ENCODE results near the gene ZNRF3. TPM values are rescaled to one million over a fixed set of nuclear protein-coding genes. Genes with fewer than 3 reads are reported as not detected.

The ZNRF3 gene
- total and polyA plus RNA-seq, 4 donors = 8.9 to 13.0 (median 11.3) TPM

- Histone ChIP-seq H3K4me1 (ENCODE audit: control insufficient read depth, insufficient read depth, low read length) (no peaks in the 10 kb centered on the region), H3K27ac (ENCODE audit: low read depth, low read length) (no peak overlapping the region), H3K27me3 (ENCODE audit: control insufficient read depth, insufficient read depth, low read length) (no peaks in the 10 kb centered on the region), H3K9me3 (ENCODE audit: control insufficient read depth, insufficient read depth, low read length) (no peaks in the 10 kb centered on the region), H3K4me3 (ENCODE audit: low read depth, low read length) (no peak overlapping the region), H3K36me3 (ENCODE audit: control insufficient read depth, insufficient read depth, low read length) (peaks cover 71% of the 10 kb centered on the region)
- no peak for DNase-seq (ENCODE audit: low read depth in 4 of 6, low spot score in 6 of 6)
- 92% methylated on average over 25 of the region's 31 CpGs for whole genome bisulfite sequencing (ENCODE audit: insufficient coverage)
These were observed 165.7 kb downstream of the ZNRF3 start for GRCh38 chr22:29048822-29049654.

GRCh38 chr22:29049655-29050263 lies 166.4 kb downstream of the ZNRF3 start:
- Histone ChIP-seq H3K9me3 (ENCODE audit: control insufficient read depth, insufficient read depth, low read length) (no peaks in the 10 kb centered on the region), H3K36me3 (ENCODE audit: control insufficient read depth, insufficient read depth, low read length) (peaks cover 68% of the 10 kb centered on the region), H3K27ac (ENCODE audit: low read depth, low read length) (no peak overlapping the region), H3K4me3 (ENCODE audit: low read depth, low read length) (no peak overlapping the region), H3K4me1 (ENCODE audit: control insufficient read depth, insufficient read depth, low read length) (no peaks in the 10 kb centered on the region), H3K27me3 (ENCODE audit: control insufficient read depth, insufficient read depth, low read length) (no peaks in the 10 kb centered on the region)
- no peak for DNase-seq (ENCODE audit: low read depth in 4 of 6, low spot score in 6 of 6)
- 90% methylated on average over 38 of the region's 38 CpGs for WGBS (ENCODE audit: insufficient coverage)

GRCh38 chr22:29050457-29050856 lies 167.1 kb downstream of the ZNRF3 start:
- no peak overlapping the region for H3K27ac ChIP-seq (ENCODE audit: low read depth, low read length)
- H3K27me3 ChIP-seq (ENCODE audit: control insufficient read depth, insufficient read depth, low read length) = no peaks in the 10 kb centered on the region
- H3K4me3 ChIP-seq (ENCODE audit: low read depth, low read length) = no peak overlapping the region
- 93% methylated on average over 24 of the region's 24 CpGs for WGBS (ENCODE audit: insufficient coverage)
- no peaks in the 10 kb centered on the region for H3K9me3 ChIP-seq (ENCODE audit: control insufficient read depth, insufficient read depth, low read length)
- DNase-seq (ENCODE audit: low read depth in 4 of 6, low spot score in 6 of 6) = no peak
- peaks cover 62% of the 10 kb centered on the region for H3K36me3 ChIP-seq (ENCODE audit: control insufficient read depth, insufficient read depth, low read length)
- H3K4me1 ChIP-seq (ENCODE audit: control insufficient read depth, insufficient read depth, low read length) = no peaks in the 10 kb centered on the region

- Histone ChIP-seq H3K27me3 (ENCODE audit: control insufficient read depth, insufficient read depth, low read length) (no peaks in the 10 kb centered on the region), H3K4me1 (ENCODE audit: control insufficient read depth, insufficient read depth, low read length) (peaks cover 4% of the 10 kb centered on the region), H3K4me3 (ENCODE audit: low read depth, low read length) (no peak overlapping the region), H3K36me3 (ENCODE audit: control insufficient read depth, insufficient read depth, low read length) (peaks cover 46% of the 10 kb centered on the region), H3K27ac (ENCODE audit: low read depth, low read length) (no peak overlapping the region), H3K9me3 (ENCODE audit: control insufficient read depth, insufficient read depth, low read length) (no peaks in the 10 kb centered on the region)
- DNase-seq (ENCODE audit: low read depth in 4 of 6, low spot score in 6 of 6) = no peak
- WGBS (ENCODE audit: insufficient coverage) = 86% methylated on average over 6 of the region's 8 CpGs
These were observed 169.8 kb downstream of the ZNRF3 start for GRCh38 chr22:29053048-29053702.

- Histone ChIP-seq H3K27ac (ENCODE audit: low read depth, low read length) (no peak overlapping the region), H3K27me3 (ENCODE audit: control insufficient read depth, insufficient read depth, low read length) (no peaks in the 10 kb centered on the region), H3K36me3 (ENCODE audit: control insufficient read depth, insufficient read depth, low read length) (peaks cover 35% of the 10 kb centered on the region), H3K4me3 (ENCODE audit: low read depth, low read length) (no peak overlapping the region), H3K9me3 (ENCODE audit: control insufficient read depth, insufficient read depth, low read length) (no peaks in the 10 kb centered on the region), H3K4me1 (ENCODE audit: control insufficient read depth, insufficient read depth, low read length) (peaks cover 4% of the 10 kb centered on the region)
- WGBS (ENCODE audit: insufficient coverage) = 74% methylated on average over 10 of the region's 10 CpGs
- DNase-seq (ENCODE audit: low read depth in 4 of 6, low spot score in 6 of 6) = no peak
These were observed 170.9 kb downstream of the ZNRF3 start for GRCh38 chr22:29054251-29054767.

- no peaks in the 10 kb centered on the region for H3K9me3 ChIP-seq (ENCODE audit: control insufficient read depth, insufficient read depth, low read length)
- H3K27ac ChIP-seq (ENCODE audit: low read depth, low read length) = no peak overlapping the region
- peaks cover 4% of the 10 kb centered on the region for H3K4me1 ChIP-seq (ENCODE audit: control insufficient read depth, insufficient read depth, low read length)
- DNase-seq (ENCODE audit: low read depth in 4 of 6, low spot score in 6 of 6) = no peak
- H3K27me3 ChIP-seq (ENCODE audit: control insufficient read depth, insufficient read depth, low read length) = no peaks in the 10 kb centered on the region
- 66% methylated on average over 11 of the region's 14 CpGs for WGBS (ENCODE audit: insufficient coverage)
- no peak overlapping the region for H3K4me3 ChIP-seq (ENCODE audit: low read depth, low read length)
- peaks cover 25% of the 10 kb centered on the region for H3K36me3 ChIP-seq (ENCODE audit: control insufficient read depth, insufficient read depth, low read length)
These were observed 171.9 kb downstream of the ZNRF3 start for GRCh38 chr22:29055192-29055830.

GRCh38 chr22:29056472-29056871 lies 173.1 kb downstream of the ZNRF3 start:
- WGBS (ENCODE audit: insufficient coverage) = no CpG with 5 or more reads among the region's 3 CpGs

GRCh38 chr22:29060251-29060869 lies 177.0 kb downstream of the ZNRF3 start:
- Histone ChIP-seq H3K4me1 (ENCODE audit: control insufficient read depth, insufficient read depth, low read length) (peaks cover 4% of the 10 kb centered on the region), H3K9me3 (ENCODE audit: control insufficient read depth, insufficient read depth, low read length) (no peaks in the 10 kb centered on the region), H3K27ac (ENCODE audit: low read depth, low read length) (no peak overlapping the region), H3K36me3 (ENCODE audit: control insufficient read depth, insufficient read depth, low read length) (no peaks in the 10 kb centered on the region), H3K4me3 (ENCODE audit: low read depth, low read length) (no peak overlapping the region), H3K27me3 (ENCODE audit: control insufficient read depth, insufficient read depth, low read length) (no peaks in the 10 kb centered on the region)
- DNase-seq (ENCODE audit: low read depth in 4 of 6, low spot score in 6 of 6) = no peak
- WGBS (ENCODE audit: insufficient coverage) = 82% methylated on average over 11 of the region's 12 CpGs

More at GRCh38 chr22:29056472-29056871, 173.1 kb downstream of the ZNRF3 start:
- no peak overlapping the region for H3K4me3 ChIP-seq (ENCODE audit: low read depth, low read length)
- H3K36me3 ChIP-seq (ENCODE audit: control insufficient read depth, insufficient read depth, low read length) = peaks cover 14% of the 10 kb centered on the region
- no peak overlapping the region for H3K27ac ChIP-seq (ENCODE audit: low read depth, low read length)
- H3K27me3 ChIP-seq (ENCODE audit: control insufficient read depth, insufficient read depth, low read length) = no peaks in the 10 kb centered on the region
- no peaks in the 10 kb centered on the region for H3K9me3 ChIP-seq (ENCODE audit: control insufficient read depth, insufficient read depth, low read length)
- H3K4me1 ChIP-seq (ENCODE audit: control insufficient read depth, insufficient read depth, low read length) = peaks cover 4% of the 10 kb centered on the region
- no peak for DNase-seq (ENCODE audit: low read depth in 4 of 6, low spot score in 6 of 6)

- DNase-seq (ENCODE audit: low read depth in 4 of 6, low spot score in 6 of 6) = no peak
- Histone ChIP-seq H3K27me3 (ENCODE audit: control insufficient read depth, insufficient read depth, low read length) (no peaks in the 10 kb centered on the region), H3K9me3 (ENCODE audit: control insufficient read depth, insufficient read depth, low read length) (no peaks in the 10 kb centered on the region), H3K4me1 (ENCODE audit: control insufficient read depth, insufficient read depth, low read length) (peaks cover 4% of the 10 kb centered on the region), H3K27ac (ENCODE audit: low read depth, low read length) (no peak overlapping the region), H3K4me3 (ENCODE audit: low read depth, low read length) (no peak overlapping the region), H3K36me3 (ENCODE audit: control insufficient read depth, insufficient read depth, low read length) (no peaks in the 10 kb centered on the region)
- 80% methylated on average over 5 of the region's 7 CpGs for WGBS (ENCODE audit: insufficient coverage)
These were observed 177.6 kb downstream of the ZNRF3 start for GRCh38 chr22:29060931-29061330.
